Muscle layer of colon (tissue), 2 donors: ENCODE data around the gene CACNA1E.

Experiments used
- H3K27ac ChIP-seq: one replicate; pipeline ENCODE4 v1.7.0; 2013; ENCODE audit warnings: low read depth, mild to moderate bottlenecking, low read length, moderate library complexity
- H3K27me3 ChIP-seq, 2 donors: one replicate each; pipeline ENCODE4 v1.7.0; 2013; ENCODE audit warnings: low read length in 2 of 2, mild to moderate bottlenecking in 2 of 2; ENCODE audit not compliant: insufficient read depth in 2 of 2, control insufficient read depth in 1 of 2
- H3K36me3 ChIP-seq: one replicate; pipeline ENCODE4 v1.7.0; 2013; ENCODE audit warnings: mild to moderate bottlenecking, low read length; ENCODE audit not compliant: insufficient read depth
- H3K4me1 ChIP-seq: one replicate; pipeline ENCODE4 v1.7.0; 2013; ENCODE audit warnings: mild to moderate bottlenecking, low read length; ENCODE audit not compliant: insufficient read depth
- H3K4me3 ChIP-seq, 2 donors: one replicate each; pipeline ENCODE4 v1.7.0; 2013; ENCODE audit warnings: low read length in 2 of 2, low read depth in 1 of 2, mild to moderate bottlenecking in 1 of 2, moderate library complexity in 1 of 2
- H3K9ac ChIP-seq: one replicate; pipeline ENCODE4 v1.7.0; 2013; ENCODE audit warnings: low read length
- H3K9me3 ChIP-seq: one replicate; pipeline ENCODE4 v1.7.0; 2013; ENCODE audit warnings: mild to moderate bottlenecking, low read length
- donor health status: abdominal sarcoma.
- donor health status: Adenocarcinoma of cecum.

CACNA1E gene

DNA sequence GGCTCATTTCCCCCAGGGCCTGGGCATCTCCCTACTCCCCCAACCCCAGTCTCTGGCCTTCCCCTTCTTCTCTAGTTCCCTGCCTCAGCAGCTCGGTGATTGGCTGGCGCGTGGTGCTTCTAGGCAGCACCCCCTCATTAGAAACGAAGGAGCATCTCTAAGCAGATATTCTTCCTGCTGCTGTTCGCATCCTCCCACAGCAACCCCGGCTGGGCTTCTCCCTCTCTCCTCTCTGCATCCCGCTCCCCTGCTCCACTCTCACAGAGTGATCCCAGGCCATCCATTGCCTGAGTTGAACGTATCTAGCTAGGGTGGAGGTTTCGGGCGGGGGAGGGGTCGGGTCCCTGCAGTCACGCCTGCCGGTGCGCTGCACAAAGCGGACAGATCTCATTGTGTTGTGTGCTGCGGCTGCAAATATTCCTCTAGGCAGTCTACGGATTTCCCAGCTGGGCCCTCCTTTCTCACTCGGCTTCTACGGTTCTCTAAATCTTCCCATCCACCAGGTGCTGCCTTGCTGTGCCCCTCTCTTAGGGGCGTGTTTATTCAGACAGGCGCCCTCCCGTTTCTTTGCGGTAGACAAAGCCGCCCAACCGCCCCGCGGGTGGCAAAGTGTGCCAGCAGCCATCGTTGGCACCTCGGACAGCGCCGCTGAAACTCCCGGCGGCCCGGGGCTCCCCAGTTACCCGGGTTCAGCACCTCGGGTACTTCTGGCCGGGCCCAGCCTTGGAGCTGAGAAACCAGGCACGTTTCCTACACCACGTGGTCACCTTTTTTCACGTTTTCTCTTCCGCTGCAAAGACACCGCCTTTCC, 2.2 kb downstream of the CACNA1E start:
- H3K27me3 ChIP-seq: peaks cover 38 to 52% of the 10 kb centered on the region in 2 donors
- no peaks in the 10 kb centered on the region for H3K36me3 ChIP-seq
- no peaks in the 10 kb centered on the region for H3K9me3 ChIP-seq
- H3K4me3 ChIP-seq: no peak overlapping the region
- no peak overlapping the region for H3K9ac ChIP-seq
- H3K4me1 ChIP-seq: peaks cover 4% of the 10 kb centered on the region
- H3K27ac ChIP-seq: no peak overlapping the region

DNA sequence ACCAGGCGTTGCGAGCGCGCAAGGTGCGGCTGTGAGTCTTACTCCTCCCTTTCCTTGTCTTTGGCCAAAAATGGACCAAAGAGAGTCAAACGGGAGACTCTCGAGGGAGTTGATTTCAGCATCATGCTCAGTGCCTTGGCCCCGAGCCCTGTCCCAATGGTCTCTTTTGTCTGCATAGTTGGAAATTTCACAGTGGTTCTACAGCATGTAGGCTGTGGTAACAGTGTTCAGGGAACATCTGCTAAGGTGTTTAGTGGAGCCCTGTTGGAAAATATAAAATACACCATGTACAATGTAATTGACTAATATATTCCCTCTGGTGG, 2.7 kb downstream of the CACNA1E start:
- no peak overlapping the region for H3K4me3 ChIP-seq
- no peaks in the 10 kb centered on the region for H3K9me3 ChIP-seq
- H3K9ac ChIP-seq: no peak overlapping the region
- H3K27me3 ChIP-seq: peaks cover 38 to 52% of the 10 kb centered on the region in 2 donors
- no peaks in the 10 kb centered on the region for H3K36me3 ChIP-seq
- H3K27ac ChIP-seq: no peak overlapping the region
- H3K4me1 ChIP-seq: peaks cover 4% of the 10 kb centered on the region

DNA sequence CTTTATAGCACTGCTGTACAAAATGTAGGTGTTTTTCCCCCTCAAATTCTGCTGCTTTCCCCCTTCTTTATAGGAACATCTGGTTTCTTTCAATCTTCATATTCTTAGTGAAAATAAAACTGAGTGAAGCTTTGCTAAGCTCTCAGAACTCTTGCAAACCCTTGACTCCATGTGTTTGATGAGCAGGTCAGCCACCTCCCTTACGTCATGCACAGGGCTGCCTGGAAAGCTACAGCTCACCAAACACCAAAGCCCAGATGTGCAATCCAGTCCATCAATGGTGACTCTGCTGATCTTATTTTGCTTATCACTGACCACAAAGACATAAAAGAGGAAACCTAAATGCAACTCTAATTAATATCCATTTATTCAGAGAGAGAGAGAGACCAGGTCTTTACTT, 5.5 kb downstream of the CACNA1E start:
- no peak overlapping the region for H3K4me3 ChIP-seq
- no peaks in the 10 kb centered on the region for H3K36me3 ChIP-seq
- H3K27me3 ChIP-seq: peaks cover 24 to 34% of the 10 kb centered on the region in 2 donors
- H3K27ac ChIP-seq: no peak overlapping the region
- H3K9me3 ChIP-seq: no peaks in the 10 kb centered on the region
- no peak overlapping the region for H3K9ac ChIP-seq
- no peaks in the 10 kb centered on the region for H3K4me1 ChIP-seq

DNA sequence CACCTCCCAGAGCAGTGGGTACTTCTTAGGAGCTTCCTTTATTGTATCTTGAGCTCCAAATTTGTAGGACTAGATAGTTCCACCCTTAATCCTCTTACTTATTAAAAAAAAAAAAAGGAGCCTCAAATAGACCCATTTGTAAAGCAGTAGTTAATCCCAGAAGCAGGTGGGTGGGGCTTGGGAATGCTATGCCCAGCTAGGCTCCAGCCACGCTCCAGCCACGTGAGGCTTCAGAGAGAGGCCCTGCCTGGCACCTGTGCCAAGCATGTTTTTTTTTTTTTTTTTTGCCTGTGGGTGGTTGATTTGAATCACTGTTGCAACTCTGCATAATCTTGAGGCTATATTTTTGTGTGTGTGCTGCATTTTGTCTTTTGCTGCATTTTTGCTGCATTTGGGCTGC, 7.0 kb downstream of the CACNA1E start:
- Histone ChIP-seq H3K9ac (no peak overlapping the region), H3K36me3 (no peaks in the 10 kb centered on the region), H3K27ac (no peak overlapping the region), H3K27me3 (peaks cover 10 to 20% of the 10 kb centered on the region in 2 donors), H3K4me1 (no peaks in the 10 kb centered on the region), H3K9me3 (no peaks in the 10 kb centered on the region), H3K4me3 (no peak overlapping the region)

DNA sequence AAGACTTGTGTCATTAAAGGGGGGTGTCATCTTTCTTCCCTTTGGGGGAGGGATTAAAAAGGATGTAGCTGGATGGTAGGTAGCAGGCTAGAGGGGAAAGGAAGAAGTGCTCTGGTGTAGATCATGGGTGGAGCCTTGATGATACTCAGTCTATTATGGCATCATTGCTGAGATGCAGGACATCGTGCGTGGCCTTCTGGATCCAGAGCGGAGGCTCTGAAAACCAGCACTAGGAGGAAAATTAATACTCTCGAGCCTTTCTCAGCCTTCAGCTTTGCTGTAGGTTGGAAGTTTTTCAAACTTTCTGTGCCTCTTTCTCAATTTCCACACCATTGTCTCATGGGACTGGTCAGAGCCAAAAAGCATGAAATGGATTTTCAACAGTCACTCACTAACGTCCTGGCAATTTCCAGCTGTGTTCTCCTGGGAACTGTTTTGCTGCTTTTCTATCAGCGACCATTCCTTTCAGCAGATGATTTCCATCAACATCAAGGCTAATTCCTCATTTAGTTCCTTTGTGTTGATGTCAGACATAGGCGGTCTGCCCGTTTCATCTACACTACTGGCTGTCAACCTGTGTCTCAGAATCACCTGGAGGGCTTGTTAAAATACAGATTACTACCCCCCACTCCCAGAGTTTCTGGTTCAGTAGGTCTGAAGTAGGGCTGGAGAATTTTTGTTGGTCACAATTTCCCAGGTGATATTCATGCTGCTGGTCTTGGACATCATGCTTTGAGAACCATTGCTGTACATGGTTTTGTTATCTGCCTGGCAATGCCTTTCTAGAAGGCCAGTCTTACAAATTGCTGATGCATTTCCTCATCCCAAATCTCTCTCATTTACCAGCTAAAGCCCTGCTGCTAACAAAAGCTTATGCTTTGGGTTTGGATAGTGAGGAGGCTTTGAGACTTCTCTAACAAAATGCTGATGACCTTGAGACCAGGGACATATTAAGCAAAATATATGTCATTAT, 7.7 kb downstream of the CACNA1E start:
- no peaks in the 10 kb centered on the region for H3K9me3 ChIP-seq
- no peak overlapping the region for H3K9ac ChIP-seq
- peaks cover 2 to 14% of the 10 kb centered on the region in 2 donors for H3K27me3 ChIP-seq

DNA sequence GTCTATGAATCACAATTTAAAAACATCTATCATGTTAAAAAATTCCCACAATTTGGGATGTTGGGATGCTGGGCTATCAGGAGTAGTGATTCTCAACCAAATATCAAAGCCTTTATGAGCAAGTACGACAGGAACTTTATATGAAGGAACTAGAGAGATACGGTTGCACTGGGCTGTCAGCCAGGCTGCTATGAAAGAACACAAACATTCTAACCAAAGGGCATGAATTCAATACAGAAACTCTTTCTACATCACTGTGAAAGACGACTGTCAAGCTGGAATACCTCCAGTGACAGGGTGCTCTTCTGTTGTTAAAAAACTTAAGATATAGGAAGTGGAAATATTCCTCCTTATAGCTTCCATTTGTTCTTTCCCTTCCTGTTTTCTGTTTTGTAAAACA, 9.8 kb downstream of the CACNA1E start:
- H3K36me3 ChIP-seq: no peaks in the 10 kb centered on the region
- H3K9ac ChIP-seq: no peak overlapping the region
- H3K9me3 ChIP-seq: no peaks in the 10 kb centered on the region
- H3K27ac ChIP-seq: no peak overlapping the region
- H3K4me3 ChIP-seq: no peak overlapping the region
- H3K4me1 ChIP-seq: no peaks in the 10 kb centered on the region
- peaks cover 0 to 4% of the 10 kb centered on the region in 2 donors for H3K27me3 ChIP-seq

More for the DNA sequence above, 7.7 kb downstream of the CACNA1E start:
- H3K27ac ChIP-seq: no peak overlapping the region
- H3K4me1 ChIP-seq: no peaks in the 10 kb centered on the region
- no peaks in the 10 kb centered on the region for H3K36me3 ChIP-seq
- H3K4me3 ChIP-seq: no peak overlapping the region

DNA sequence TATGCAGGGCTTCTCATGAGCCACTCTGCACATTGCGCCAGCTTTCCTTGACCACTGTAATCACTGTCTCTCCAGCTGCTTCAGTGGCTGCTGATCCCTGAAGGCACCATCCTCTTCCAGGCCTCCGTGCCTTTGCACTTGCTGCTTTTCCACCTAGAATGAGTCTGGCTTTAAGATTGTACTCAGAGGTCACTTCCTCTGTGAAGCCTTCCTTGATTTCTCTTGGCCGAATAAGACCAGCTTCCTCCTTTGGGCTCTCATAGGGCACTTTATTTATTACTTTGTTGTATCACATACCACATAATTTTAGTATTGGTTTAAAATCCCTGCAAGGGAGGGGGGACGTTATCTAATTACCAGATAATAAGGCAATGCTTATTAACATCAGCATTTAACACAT, 10.6 kb downstream of the CACNA1E start:
- no peaks in the 10 kb centered on the region for H3K36me3 ChIP-seq
- H3K4me1 ChIP-seq: no peaks in the 10 kb centered on the region

DNA sequence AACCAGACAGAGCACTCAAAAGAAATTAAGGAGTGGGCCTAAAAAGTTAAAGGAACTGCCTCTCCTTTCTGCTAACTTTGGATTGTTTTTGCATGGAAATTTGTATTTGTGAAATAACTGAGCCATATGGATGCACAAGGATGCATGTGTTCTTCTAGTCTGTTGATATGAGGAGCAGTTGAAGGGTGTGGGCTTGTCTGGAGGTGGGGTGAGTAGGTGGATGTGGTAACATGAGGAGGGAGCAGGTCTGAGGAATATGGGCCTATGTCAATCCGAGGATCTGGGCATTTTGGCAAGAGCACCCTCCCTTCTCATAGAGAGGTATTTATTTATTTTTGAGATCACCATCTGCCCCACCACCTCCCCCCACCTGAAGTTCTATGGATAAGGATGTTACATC, 13.4 kb downstream of the CACNA1E start:
- Histone ChIP-seq H3K27ac (no peak overlapping the region), H3K27me3 (no peaks in the 10 kb centered on the region), H3K4me1 (no peaks in the 10 kb centered on the region), H3K36me3 (no peaks in the 10 kb centered on the region), H3K9me3 (no peaks in the 10 kb centered on the region), H3K9ac (no peak overlapping the region), H3K4me3 (no peak overlapping the region)

More for the DNA sequence above, 10.6 kb downstream of the CACNA1E start:
- Histone ChIP-seq H3K9ac (no peak overlapping the region), H3K27ac (no peak overlapping the region), H3K9me3 (no peaks in the 10 kb centered on the region), H3K4me3 (no peak overlapping the region), H3K27me3 (no peaks in the 10 kb centered on the region)

DNA sequence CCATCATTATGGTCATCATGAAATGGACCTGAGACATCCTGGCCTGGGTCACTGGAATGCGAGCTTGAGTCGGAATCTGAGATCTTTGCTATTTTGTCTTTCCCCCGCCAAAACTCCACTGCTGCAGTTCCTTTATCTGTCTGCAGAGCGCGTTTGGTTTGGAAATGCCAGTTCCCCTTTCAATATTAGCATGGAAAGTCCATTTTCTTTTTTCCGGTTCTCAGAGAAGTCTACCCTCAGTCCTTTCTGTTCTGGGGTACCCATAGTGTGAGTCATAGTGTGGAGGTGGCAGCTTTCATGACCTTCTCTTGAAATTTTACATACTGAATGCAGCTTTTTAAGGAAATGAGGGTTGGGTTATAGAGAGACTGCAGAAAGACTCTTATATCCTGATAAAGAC, 14.6 kb downstream of the CACNA1E start:
- Histone ChIP-seq H3K9ac (no peak overlapping the region), H3K36me3 (no peaks in the 10 kb centered on the region), H3K9me3 (no peaks in the 10 kb centered on the region), H3K27me3 (no peaks in the 10 kb centered on the region), H3K27ac (no peak overlapping the region), H3K4me1 (no peaks in the 10 kb centered on the region), H3K4me3 (no peak overlapping the region)

DNA sequence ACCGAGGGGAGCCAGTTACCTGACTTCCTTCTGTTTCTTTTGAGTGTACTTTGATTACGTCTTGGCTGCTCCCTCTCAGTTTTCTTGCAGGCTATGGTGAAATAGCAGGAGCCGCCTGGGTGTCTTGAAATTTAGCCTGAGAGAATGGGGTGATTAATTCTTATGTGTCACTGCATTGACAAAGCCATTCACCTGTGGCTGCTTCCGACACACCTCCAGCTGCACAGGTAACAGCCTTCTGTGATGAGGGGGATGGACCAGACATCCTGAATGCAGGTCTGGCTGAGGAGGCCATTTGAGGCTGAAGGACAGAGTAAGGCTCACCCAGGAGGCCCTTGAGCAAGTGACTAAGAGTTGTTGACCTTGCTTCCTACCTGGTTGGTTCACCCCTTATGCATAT, 16.5 kb downstream of the CACNA1E start:
- H3K9ac ChIP-seq: no peak overlapping the region
- H3K27ac ChIP-seq: no peak overlapping the region
- H3K9me3 ChIP-seq: no peaks in the 10 kb centered on the region
- no peaks in the 10 kb centered on the region for H3K27me3 ChIP-seq
- H3K4me3 ChIP-seq: no peak overlapping the region
- no peaks in the 10 kb centered on the region for H3K36me3 ChIP-seq
- no peaks in the 10 kb centered on the region for H3K4me1 ChIP-seq

DNA sequence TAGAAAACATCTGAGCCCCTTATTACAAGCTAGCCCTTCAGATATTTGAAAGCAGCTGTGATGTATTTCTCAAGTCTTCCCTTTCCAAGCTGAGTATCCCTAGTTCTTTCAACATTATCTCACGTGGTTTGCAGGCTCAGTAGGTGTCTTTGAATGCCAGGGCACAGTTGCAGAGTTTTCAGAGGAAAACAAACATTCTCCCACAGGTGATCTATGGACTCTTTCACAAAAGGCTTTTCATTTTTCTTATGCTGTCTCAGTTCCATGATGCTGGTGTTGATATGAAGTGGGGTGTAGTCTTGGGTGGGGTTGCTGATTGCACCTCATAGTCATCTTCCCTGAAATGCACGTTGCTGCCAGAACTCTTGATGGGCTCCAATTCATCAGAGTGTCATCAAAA, 17.3 kb downstream of the CACNA1E start:
- Histone ChIP-seq H3K9ac (no peak overlapping the region), H3K27me3 (no peaks in the 10 kb centered on the region)

More for the DNA sequence above, 17.3 kb downstream of the CACNA1E start:
- Histone ChIP-seq H3K4me3 (no peak overlapping the region), H3K27ac (no peak overlapping the region), H3K9me3 (no peaks in the 10 kb centered on the region), H3K36me3 (no peaks in the 10 kb centered on the region), H3K4me1 (no peaks in the 10 kb centered on the region)
